Measurements from ENCODE around the gene GGTLC2.
"Not testable (repeated sequence)": the region's sequence is repeated elsewhere in the genome, so short reads cannot be mapped to it uniquely, and the experiment has no call there.

- not testable (repeated sequence) for TF ChIP-seq CTCF, POLR2A (IDR thresholded peaks at IDR 0.05)
Measured at GRCh38 chr22:22642255-22642654, 2.2 kb upstream of the GGTLC2 start.

Measured in lower leg skin (tissue), 3 donors.